ENCODE results near the gene PCGF3.

The PCGF3 gene

DNA sequence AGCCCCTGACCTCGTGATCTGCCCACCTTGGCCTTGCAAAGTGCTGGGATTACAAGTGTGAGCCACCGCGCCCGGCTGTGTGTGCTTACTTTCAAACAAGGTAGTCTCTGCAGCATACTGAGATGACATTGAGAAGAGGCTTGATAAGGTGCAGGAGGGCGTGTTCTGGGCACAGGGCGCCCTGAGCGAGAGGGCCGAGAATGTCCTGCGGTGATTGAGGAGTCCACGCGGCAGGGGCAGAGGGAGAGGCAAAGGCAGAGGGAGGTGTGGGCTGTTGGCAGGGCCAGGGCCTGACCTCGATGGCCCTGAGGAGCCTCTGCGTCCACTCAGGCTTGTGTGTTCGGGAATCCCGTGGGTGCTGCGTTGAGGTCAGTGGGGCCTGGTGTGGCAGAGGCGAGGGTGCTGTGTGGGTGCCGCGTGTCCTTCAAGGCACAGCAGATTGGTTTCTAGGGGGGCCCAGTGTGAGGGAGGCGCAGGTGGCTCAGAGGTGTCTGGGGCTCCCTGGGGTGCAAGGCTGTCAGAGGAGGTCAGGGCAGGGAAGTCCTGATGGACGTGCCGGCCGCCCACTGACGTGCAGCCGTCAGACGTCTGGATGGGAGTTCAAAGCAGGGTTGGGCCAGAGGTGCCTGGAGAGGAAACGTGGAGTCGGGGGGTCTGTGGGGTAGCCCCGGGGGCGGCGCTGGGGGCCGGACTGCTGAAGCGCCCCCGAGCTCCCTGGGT is 12.1 kb downstream of the PCGF3 start:
- H3K27ac Mint-ChIP-seq: no peak overlapping the region
- no peak overlapping the region for H3K4me3 Mint-ChIP-seq
- no peaks in the 10 kb centered on the region for H3K27me3 Mint-ChIP-seq
- H3K4me1 Mint-ChIP-seq (ENCODE audit: low read depth): peaks cover 5% of the 10 kb centered on the region
- no peaks in the 10 kb centered on the region for H3K9me3 Mint-ChIP-seq
- peaks cover 10% of the 10 kb centered on the region for H3K36me3 Mint-ChIP-seq (ENCODE audit: low read depth)

DNA sequence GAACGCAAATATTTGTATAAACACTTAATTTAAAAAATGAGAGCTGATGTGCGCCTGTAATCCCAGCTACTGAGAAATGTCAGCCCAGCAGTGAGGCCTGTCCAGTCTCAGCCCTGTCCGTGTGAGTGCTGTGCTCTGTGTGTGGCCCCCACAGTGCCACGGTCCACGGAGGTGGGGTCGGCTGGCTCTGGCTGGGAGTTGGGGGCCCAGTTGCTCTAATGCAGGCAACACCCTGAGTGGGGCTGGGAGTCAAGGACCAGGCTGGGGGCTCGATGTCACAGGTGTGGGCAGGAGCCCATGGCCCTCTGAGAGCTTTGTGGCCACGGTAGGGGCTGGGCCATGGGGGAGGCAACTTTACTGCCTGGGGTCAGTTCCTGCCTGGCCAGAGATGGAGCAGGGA is 12.8 kb downstream of the PCGF3 start:
- peaks cover 16% of the 10 kb centered on the region for H3K36me3 Mint-ChIP-seq (ENCODE audit: low read depth)
- H3K27me3 Mint-ChIP-seq: no peaks in the 10 kb centered on the region
- H3K27ac Mint-ChIP-seq: no peak overlapping the region
- peaks cover 5% of the 10 kb centered on the region for H3K4me1 Mint-ChIP-seq (ENCODE audit: low read depth)
- H3K9me3 Mint-ChIP-seq: no peaks in the 10 kb centered on the region
- no peak overlapping the region for H3K4me3 Mint-ChIP-seq

DNA sequence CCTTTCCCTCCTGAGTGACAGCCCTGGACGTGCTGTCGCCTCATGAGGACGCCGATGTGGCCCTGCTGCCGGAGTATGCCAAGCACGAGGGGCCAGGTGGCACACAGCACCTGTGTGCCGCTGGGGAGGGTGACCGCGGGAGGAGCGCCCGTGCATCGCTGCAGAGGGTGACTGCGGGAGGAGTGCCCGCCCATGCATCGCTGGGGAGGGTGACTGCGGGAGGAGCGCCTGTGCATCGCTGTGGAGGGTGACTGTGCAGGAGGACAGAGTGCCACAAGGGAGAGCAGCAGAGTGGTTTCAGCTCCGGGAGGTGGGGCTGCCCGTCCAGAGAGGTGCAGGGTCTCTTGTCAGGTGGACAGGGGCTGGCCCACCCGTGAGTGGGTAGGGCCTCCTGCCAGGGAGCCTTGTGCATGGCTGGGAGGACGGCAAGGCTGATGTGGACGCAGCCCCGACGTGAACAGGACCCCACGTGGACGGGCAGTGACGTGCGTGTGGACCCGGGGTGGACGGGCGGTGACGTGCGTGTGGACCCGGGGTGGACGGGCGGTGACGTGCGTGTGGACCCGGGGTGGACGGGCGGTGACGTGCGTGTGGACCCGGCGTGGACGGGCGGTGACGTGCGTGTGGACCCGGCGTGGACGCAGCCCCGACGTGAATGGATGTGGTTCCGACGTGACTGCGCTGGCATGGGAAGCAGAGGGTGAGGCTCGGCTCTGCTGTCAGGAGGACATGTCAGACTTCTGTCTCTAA is 14.7 kb downstream of the PCGF3 start:
- H3K36me3 Mint-ChIP-seq (ENCODE audit: low read depth): peaks cover 22% of the 10 kb centered on the region
- H3K27ac Mint-ChIP-seq: no peak overlapping the region
- H3K4me1 Mint-ChIP-seq (ENCODE audit: low read depth): peaks cover 5% of the 10 kb centered on the region
- H3K9me3 Mint-ChIP-seq: no peaks in the 10 kb centered on the region
- no peaks in the 10 kb centered on the region for H3K27me3 Mint-ChIP-seq
- no peak overlapping the region for H3K4me3 Mint-ChIP-seq

DNA sequence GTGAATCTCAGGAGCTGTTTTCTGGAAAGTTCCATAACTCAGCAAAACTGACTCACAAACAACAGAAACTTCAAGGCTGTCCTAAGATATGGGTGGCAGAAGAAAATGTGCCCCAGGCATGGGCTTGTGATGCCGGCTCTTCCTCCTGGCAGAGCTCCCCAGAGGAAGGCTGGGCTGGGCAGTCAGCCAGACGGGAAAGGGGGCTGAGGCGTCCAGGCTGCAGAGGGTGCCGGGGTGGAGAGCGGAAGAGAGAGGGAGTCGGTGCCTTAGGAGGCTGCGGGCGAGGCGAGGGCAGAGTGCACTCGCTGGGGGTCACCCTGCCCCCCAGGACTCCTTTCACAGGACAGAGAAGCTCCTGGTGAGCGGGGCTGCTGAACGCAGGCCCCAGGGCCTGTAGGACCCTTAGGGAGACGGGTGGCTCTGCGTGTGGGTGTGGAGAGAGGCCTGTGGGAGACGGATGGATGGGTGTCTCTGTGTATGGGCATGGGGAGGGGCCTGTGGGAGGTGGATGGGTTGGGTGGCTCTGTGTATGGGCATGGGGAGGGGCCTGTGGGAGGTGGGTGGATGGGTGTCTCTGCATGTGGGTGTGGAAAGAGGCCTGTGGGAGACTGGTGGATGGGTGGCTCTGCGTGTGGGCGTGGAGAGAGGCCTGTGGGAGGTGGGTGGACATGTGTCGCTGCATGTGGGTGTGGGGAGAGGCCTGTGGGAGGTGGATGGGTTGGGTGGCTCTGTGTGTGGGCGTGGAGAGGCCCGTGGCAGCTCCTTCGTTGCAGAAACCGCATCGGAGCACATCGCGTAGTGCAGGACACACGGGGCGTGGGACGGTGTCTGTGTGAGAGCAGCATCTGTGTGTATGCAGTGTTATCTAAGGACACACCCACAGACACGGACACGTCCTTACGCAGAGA is 15.9 kb downstream of the PCGF3 start:
- Mint-ChIP-seq H3K36me3 (ENCODE audit: low read depth) (peaks cover 22% of the 10 kb centered on the region), H3K4me1 (ENCODE audit: low read depth) (peaks cover 8% of the 10 kb centered on the region), H3K27me3 (no peaks in the 10 kb centered on the region), H3K4me3 (no peak overlapping the region), H3K9me3 (no peaks in the 10 kb centered on the region), H3K27ac (no peak overlapping the region)

DNA sequence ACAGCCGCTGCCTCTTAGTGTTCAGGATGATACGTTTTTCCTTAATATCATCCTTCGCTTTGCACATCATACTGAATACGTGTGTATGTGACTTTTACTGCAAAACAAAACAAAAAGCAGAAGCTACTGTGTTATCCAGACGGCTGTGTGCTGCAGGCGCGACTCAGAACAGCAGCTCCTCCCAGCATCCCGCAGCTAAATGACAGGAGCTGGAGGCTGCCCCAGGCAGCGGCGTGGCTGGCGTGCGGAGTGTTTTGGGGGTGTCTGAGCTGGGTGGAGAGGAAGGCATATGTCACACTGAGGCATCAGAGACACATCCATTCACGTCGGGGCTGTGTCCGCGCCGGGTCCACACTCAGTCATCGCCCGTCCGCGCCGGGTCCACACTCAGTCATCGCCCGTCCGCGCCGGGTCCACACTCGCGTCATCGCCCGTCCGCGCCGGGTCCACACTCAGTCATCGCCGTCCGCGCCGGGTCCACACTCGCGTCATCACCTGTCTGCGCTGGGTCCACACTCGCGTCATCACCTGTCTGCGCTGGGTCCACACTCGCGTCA is 16.6 kb downstream of the PCGF3 start:
- peaks cover 22% of the 10 kb centered on the region for H3K36me3 Mint-ChIP-seq (ENCODE audit: low read depth)
- H3K4me1 Mint-ChIP-seq (ENCODE audit: low read depth): peaks cover 12% of the 10 kb centered on the region
- no peaks in the 10 kb centered on the region for H3K27me3 Mint-ChIP-seq
- H3K4me3 Mint-ChIP-seq: no peak overlapping the region
- no peak overlapping the region for H3K27ac Mint-ChIP-seq
- no peaks in the 10 kb centered on the region for H3K9me3 Mint-ChIP-seq

DNA sequence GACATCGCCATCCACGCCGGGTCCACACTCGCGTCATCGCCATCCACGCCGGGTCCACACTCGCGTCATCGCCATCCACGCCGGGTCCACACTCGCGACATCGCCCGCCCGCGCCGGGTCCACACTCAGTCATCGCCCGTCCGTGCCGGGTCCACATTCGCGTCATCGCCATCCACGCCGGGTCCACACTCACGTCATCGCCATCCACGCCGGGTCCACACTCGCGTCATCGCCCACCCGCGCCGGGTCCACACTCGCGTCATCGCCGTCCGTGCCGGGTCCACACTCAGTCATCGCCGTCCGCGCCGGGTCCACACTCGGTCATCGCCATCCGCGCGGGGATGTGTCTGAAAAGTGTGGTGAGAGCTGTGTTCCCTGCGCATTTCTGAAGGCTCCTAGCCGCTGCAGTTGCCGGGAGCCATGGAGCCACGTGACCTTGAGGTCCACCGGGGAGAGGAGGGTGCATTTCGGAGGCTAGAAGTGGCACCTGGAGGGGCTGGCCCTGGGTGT is 17.3 kb downstream of the PCGF3 start:
- Mint-ChIP-seq H3K4me1 (ENCODE audit: low read depth) (peaks cover 12% of the 10 kb centered on the region), H3K27ac (no peak overlapping the region), H3K27me3 (no peaks in the 10 kb centered on the region), H3K36me3 (ENCODE audit: low read depth) (peaks cover 22% of the 10 kb centered on the region), H3K4me3 (no peak overlapping the region), H3K9me3 (no peaks in the 10 kb centered on the region)

DNA sequence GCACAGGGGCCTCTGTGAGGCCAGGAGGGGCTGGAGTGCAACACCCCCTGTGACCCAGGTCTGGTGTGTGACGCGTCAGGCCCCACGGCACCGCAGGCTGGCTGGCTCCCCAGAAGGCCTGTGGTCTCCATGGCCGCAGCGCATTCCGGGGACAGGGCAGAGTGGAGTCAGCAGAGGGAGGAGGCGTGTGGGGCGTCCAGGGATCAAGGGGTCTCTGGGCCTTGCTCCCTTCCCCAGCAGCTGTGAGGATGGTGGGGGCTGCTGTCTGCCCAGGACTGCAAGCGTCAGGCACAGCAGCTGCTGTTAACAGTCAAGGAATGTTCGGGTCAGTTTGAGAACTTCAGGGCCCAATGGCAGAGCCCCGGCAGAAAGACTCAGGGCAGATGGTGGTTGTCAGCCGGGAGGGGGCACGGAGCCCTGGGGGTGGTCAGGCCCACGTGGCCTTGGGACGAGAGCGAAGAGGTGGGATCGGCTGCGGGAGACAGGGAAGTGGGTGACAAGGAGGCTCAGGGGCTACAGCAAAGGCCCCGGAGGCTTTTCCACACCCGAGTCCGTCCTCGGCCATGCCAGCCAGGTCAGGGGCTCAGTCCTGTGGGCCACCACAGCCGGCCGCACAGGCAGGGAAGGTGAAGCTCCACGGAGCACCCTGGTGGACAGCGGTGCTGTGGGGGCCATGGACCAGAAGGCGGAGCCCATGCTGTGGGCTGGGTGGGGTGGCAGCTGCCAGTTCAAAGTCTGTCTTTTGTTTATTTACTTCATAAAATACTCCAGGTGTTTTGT is 18.3 kb downstream of the PCGF3 start:
- no peak overlapping the region for H3K27ac Mint-ChIP-seq
- H3K9me3 Mint-ChIP-seq: no peaks in the 10 kb centered on the region
- H3K36me3 Mint-ChIP-seq (ENCODE audit: low read depth): peaks cover 22% of the 10 kb centered on the region
- no peaks in the 10 kb centered on the region for H3K27me3 Mint-ChIP-seq
- H3K4me3 Mint-ChIP-seq: no peak overlapping the region
- H3K4me1 Mint-ChIP-seq (ENCODE audit: low read depth): peaks cover 12% of the 10 kb centered on the region

DNA sequence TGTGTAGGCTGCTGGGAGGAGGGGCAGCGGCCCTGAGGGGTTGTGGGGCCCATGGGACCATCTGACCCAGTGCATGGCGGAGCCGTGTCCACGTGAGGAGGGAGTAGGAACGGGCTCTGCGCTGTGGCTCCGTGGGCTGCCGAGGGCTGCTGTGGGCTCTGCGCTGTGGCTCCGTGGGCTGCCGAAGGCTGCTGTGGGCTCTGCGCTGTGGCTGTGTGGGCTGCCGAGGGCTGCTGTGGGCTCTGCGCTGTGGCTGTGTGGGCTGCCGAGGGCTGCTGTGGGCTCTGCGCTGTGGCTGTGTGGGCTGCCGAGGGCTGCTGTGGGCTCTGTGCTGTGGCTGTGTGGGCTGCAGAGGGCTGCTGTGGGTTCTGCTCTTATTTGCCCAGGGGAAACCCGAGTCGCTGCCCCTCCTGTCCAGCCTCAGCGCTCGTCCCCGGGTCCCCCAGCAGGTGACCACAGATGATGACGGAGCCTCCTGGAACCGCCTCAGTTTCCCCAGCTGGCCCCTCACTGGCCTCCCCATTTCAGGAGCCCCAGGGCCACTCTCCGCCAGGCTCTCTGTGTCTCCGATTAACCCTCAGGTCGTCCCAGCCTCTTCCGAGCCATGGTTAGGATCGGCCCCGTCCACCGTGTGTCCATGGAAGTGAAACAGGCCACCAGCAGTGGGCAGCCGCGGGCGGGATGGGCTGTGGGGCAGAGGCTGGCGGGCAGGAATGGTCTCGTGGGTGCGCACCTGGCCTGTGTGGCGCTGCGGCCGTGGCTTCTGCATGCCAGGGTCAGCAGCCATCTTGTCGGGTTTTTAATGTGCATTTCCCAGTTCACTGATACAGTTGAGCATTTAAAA is 20.0 kb downstream of the PCGF3 start:
- no peaks in the 10 kb centered on the region for H3K9me3 Mint-ChIP-seq
- peaks cover 23% of the 10 kb centered on the region for H3K36me3 Mint-ChIP-seq (ENCODE audit: low read depth)
- peaks cover 12% of the 10 kb centered on the region for H3K4me1 Mint-ChIP-seq (ENCODE audit: low read depth)
- H3K27me3 Mint-ChIP-seq: no peaks in the 10 kb centered on the region
- no peak overlapping the region for H3K4me3 Mint-ChIP-seq
- H3K27ac Mint-ChIP-seq: no peak overlapping the region

DNA sequence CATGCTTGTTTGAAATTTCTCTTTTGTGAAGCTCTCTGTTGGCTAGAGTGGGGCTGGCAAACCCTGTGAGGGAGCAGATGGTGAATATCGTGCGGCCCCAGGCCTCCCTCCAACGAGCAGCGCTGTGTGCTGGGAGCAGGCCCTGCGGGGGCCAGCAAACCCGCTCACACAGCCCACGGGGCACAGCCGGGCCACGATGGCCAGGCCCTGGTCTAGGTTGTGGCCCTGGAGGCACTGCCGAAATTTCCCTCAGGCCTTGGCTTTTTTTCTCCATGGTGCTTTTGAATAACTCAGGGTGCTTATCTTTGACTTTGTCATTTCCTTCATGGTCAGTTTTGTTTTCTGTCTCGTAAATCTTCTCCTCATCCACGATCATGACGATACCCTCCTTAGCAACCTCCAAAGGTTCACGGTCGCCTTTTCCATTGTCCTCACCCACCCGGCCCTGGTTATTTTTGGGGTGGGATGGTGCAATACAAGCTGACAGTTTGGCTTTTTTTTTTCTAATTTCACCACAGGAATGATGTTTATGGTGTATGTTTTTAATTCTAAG is 20.7 kb downstream of the PCGF3 start:
- Mint-ChIP-seq H3K4me3 (no peak overlapping the region), H3K27ac (no peak overlapping the region), H3K27me3 (no peaks in the 10 kb centered on the region), H3K4me1 (ENCODE audit: low read depth) (peaks cover 12% of the 10 kb centered on the region), H3K36me3 (ENCODE audit: low read depth) (peaks cover 26% of the 10 kb centered on the region), H3K9me3 (no peaks in the 10 kb centered on the region)

DNA sequence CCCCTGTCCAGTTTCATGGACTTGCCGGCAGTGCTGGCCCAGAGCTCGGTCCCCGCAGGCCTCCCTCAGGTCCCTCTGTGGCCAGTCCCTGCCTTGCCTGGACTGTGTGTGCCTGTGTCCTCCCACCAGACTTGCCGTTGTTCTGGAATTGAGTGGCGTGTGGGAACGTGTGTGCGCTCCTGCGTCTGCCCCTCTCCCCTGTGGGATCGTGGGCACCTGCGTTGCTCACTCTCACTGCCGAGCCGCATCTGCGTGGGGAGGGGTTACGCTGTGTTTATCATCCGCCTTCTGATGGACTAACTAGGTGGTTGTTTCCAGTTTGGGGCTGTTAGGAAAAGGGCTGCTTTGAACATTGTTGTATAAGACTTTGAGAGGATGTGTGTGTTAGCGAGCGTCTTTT is 21.2 kb downstream of the PCGF3 start:
- peaks cover 12% of the 10 kb centered on the region for H3K4me1 Mint-ChIP-seq (ENCODE audit: low read depth)
- no peak overlapping the region for H3K4me3 Mint-ChIP-seq
- H3K9me3 Mint-ChIP-seq: no peaks in the 10 kb centered on the region
- H3K36me3 Mint-ChIP-seq (ENCODE audit: low read depth): peaks cover 21% of the 10 kb centered on the region
- H3K27me3 Mint-ChIP-seq: no peaks in the 10 kb centered on the region
- no peak overlapping the region for H3K27ac Mint-ChIP-seq

DNA sequence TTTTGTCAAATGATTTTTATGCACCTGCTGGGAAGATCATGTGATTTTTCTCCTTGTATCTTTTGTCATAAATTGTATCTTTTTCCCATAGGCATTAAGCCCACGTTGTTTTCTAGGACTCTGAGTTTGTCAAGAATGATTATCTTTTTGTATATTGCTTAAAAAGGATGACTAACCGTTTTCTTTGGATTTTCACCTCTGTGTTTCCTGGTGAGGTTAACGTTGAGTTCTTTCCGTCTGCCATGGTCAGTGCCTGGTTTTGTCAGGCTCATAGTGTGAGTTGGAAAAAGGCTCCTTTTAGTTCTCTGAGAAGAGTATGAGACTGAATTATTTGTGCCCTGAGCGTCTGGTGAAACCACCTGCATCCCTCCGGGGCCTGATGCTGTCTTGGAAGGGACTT is 21.9 kb downstream of the PCGF3 start:
- no peaks in the 10 kb centered on the region for H3K27me3 Mint-ChIP-seq
- H3K27ac Mint-ChIP-seq: no peak overlapping the region
- H3K36me3 Mint-ChIP-seq (ENCODE audit: low read depth): peaks cover 17% of the 10 kb centered on the region
- no peak overlapping the region for H3K4me3 Mint-ChIP-seq
- H3K9me3 Mint-ChIP-seq: no peaks in the 10 kb centered on the region
- H3K4me1 Mint-ChIP-seq (ENCODE audit: low read depth): peaks cover 12% of the 10 kb centered on the region

DNA sequence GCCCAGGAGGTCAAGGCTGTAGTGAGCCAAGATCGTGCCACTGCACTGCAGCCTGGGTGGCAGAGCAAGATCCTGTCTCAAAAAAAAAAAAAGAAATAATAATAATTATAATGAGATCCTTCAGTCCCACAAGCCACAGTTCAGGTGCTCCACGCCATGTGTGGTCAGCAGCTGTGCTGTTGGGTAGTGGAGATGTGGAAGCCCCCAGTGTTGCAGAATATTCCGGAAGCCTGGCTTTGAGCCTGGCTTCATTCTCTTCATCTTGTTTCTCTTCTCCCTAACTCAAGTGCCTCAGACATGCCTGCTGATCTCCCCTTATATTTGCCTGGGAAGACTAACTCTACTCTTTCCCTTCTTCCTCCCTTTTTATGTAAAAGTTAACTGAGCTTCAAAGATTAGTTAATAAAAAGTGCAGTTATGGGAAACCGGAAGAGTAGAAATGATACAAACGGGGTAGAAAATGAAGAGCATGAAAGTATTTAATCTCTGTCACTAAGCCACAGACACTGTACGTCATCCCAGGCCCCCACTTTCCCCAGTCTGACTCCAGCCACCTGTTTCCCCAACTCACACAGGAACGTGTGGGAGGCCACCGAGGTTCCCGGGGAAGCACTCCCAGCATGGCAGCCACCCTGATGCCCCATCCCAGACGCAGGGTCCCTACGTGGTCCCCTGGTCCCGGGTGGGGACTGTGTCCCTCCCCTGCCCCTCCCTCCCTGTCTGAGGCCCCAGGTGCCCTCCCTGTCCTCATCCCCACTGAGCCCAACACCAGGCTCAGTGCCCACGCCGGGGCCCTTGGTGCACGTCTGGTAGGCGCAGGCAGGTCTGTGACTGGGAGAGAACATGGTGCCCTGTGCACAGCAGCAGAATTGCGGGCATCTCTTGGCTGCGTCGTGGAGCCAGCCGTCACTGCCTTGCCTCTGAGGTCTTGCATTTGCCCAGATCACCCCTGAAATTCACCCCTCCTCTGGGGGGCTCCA is 24.0 kb downstream of the PCGF3 start:
- no peaks in the 10 kb centered on the region for H3K27me3 Mint-ChIP-seq
- H3K27ac Mint-ChIP-seq: no peak overlapping the region
- H3K9me3 Mint-ChIP-seq: no peaks in the 10 kb centered on the region

More for the DNA sequence above, 24.0 kb downstream of the PCGF3 start:
- Mint-ChIP-seq H3K36me3 (ENCODE audit: low read depth) (peaks cover 22% of the 10 kb centered on the region), H3K4me3 (no peak overlapping the region), H3K4me1 (ENCODE audit: low read depth) (peaks cover 12% of the 10 kb centered on the region)
